ENCODE data around the gene ADAM12. TPM values are rescaled to one million over a fixed set of nuclear protein-coding genes. Genes with fewer than 3 reads are reported as not detected.

ADAM12 gene
- total RNA-seq, 2 donors from 2014 or later = 0.27 to 2.2 TPM

- H3K4me3 ChIP-seq = no peak overlapping the region
- no peaks in the 10 kb centered on the region for H3K27me3 ChIP-seq (replicated peaks; ENCODE audit: insufficient read depth)
- H3K27ac ChIP-seq = no peak overlapping the region
- H3K9me3 ChIP-seq = no peaks in the 10 kb centered on the region
- DNase-seq (ENCODE audit: low spot score) = no peak
- no peaks in the 10 kb centered on the region for H3K4me1 ChIP-seq (ENCODE audit: control insufficient read depth in 1 of 2, low read depth in 2 of 2)
- no peaks in the 10 kb centered on the region for H3K36me3 ChIP-seq
- no peak for ATAC-seq (ENCODE audit: insufficient number of reproducible peaks, low FRiP score, low read depth)
- no peak for TF ChIP-seq CTCF (IDR thresholded peaks at IDR 0.05)
These were observed 224.8 kb downstream of the ADAM12 start for GRCh38 chr10:126163506-126163905.

DNA sequence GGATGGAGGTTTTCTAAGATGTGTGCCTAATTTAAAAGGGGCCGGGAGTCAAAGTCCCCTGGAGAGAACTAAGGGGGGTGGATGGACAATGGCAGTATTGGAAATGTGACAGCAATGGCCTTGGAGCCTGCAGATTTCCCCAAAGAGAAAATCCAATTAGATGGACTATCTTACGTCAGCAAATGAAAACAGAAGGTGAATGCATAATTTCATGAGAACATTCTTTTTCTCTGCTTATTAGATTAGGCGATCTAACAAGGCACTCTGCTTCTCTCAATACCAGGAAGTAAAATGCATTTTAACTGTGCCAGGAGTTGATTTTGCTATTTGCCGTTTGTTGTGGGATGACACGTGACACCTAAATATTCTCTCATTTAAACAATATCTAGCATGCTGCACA, 226.6 kb downstream of the ADAM12 start:
- no peaks in the 10 kb centered on the region for H3K27me3 ChIP-seq (replicated peaks; ENCODE audit: insufficient read depth)
- DNase-seq (ENCODE audit: low spot score) (no peak), ATAC-seq (ENCODE audit: insufficient number of reproducible peaks, low FRiP score, low read depth) (no peak)
- H3K36me3 ChIP-seq = no peaks in the 10 kb centered on the region
- no peak overlapping the region for H3K27ac ChIP-seq
- TF ChIP-seq CTCF (IDR thresholded peaks at IDR 0.05) = no peak
- no peaks in the 10 kb centered on the region for H3K9me3 ChIP-seq
- H3K4me3 ChIP-seq = no peak overlapping the region
- H3K4me1 ChIP-seq (ENCODE audit: control insufficient read depth in 1 of 2, low read depth in 2 of 2) = no peaks in the 10 kb centered on the region

DNA sequence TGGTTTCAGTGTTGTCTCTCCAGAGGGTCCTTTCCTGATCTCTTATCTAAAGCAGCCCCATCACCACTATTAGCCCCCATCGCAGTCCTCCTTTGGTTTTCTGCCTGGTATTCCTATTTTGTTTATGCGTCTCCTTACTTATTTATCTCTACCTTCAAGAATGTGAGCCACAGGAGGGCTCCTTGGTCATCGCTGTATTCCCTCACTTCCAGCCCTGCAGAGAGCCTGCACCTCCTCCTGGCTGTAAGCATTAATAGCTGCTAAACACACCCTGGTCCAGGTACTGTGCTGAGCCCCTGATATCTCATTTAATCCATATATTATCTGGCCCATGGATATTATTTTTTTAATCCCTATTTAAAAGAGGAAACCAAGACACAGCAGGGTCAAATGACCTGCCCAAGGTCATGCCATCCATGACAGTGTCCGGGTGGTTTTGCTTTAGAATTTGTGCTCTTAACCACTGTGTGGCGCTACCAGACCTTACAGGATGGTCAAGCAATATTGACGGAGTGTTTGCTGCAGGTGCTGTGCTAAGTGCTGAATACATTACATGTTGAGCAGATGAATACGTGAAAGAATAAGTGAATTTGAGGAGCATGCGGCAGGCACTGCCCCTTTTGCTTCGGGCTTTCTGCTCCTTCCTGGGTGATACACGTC, 227.2 kb downstream of the ADAM12 start:
- H3K4me1 ChIP-seq (ENCODE audit: control insufficient read depth in 1 of 2, low read depth in 2 of 2) = no peaks in the 10 kb centered on the region
- no peak for DNase-seq (ENCODE audit: low spot score)
- H3K27me3 ChIP-seq (replicated peaks; ENCODE audit: insufficient read depth) = no peaks in the 10 kb centered on the region
- H3K9me3 ChIP-seq = no peaks in the 10 kb centered on the region
- H3K4me3 ChIP-seq = no peak overlapping the region
- ATAC-seq (ENCODE audit: insufficient number of reproducible peaks, low FRiP score, low read depth) = no peak
- H3K27ac ChIP-seq = no peak overlapping the region
- TF ChIP-seq CTCF (IDR thresholded peaks at IDR 0.05) = no peak
- H3K36me3 ChIP-seq = no peaks in the 10 kb centered on the region

- ATAC-seq (ENCODE audit: insufficient number of reproducible peaks, low FRiP score, low read depth) (no peak), DNase-seq (ENCODE audit: low spot score) (no peak)
- no peak overlapping the region for H3K27ac ChIP-seq
- H3K9me3 ChIP-seq = no peaks in the 10 kb centered on the region
- TF ChIP-seq CTCF (IDR thresholded peaks at IDR 0.05) = no peak
- no peaks in the 10 kb centered on the region for H3K4me1 ChIP-seq (ENCODE audit: control insufficient read depth in 1 of 2, low read depth in 2 of 2)
- H3K27me3 ChIP-seq (replicated peaks; ENCODE audit: insufficient read depth) = no peaks in the 10 kb centered on the region
- no peaks in the 10 kb centered on the region for H3K36me3 ChIP-seq
- H3K4me3 ChIP-seq = no peak overlapping the region
These were observed 227.7 kb downstream of the ADAM12 start for GRCh38 chr10:126160571-126160970.

DNA sequence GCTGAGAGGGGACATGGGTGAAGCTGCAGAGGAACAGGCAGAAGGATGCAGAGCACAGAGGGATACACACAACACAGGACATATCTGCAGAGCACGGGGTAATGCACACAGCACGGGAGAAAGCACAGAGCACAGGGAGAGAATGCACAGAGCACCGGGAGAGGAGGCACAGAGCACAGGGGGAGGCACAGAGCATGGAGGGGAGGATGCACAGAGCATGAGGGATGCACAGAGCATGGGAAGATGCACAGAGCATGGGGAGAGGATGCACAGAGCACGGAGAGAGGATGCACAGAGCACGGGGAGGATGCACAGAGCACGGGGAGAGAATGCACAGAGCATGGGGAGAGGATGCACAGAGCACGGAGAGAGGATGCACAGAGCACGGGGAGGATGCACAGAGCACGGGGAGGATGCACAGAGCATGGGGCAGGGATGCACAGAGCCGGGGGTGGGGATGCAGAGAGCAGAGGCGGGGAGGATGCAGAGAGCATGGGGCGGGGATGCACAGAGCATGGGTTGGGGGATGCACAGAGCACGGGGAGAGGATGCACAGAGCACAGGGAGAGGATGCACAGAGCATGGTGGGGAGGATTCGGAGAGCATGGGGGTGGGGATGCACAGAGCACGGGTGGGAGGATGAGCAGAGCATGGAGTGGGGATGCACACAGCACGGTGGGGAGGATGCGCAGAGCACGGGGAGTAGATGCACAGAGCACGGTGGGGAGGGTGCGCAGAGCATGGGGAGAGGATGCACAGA, 230.0 kb downstream of the ADAM12 start:
- DNase-seq (ENCODE audit: low spot score) (no peak), ATAC-seq (ENCODE audit: insufficient number of reproducible peaks, low FRiP score, low read depth) (no peak)
- Histone ChIP-seq H3K9me3 (no peaks in the 10 kb centered on the region), H3K27ac (no peak overlapping the region), H3K36me3 (no peaks in the 10 kb centered on the region), H3K4me1 (ENCODE audit: control insufficient read depth in 1 of 2, low read depth in 2 of 2) (no peaks in the 10 kb centered on the region), H3K4me3 (no peak overlapping the region), H3K27me3 (replicated peaks; ENCODE audit: insufficient read depth) (no peaks in the 10 kb centered on the region)
- no peak for TF ChIP-seq CTCF (IDR thresholded peaks at IDR 0.05)
